Testis (tissue), 2 donors: ENCODE measurements around the gene CREBRF.

Source experiments
- POLR2A ChIP-seq: fragments of 450-650 bp; IDR thresholded peaks from one replicate; pipeline ENCODE4 v1.6.1; 2017; ENCODE audit warnings: antibody characterized with exemption, mild to moderate bottlenecking, moderate library complexity
- TF ChIP-seq, protein P1 (sequence below), 3 experiments: fragments of 450-650 bp in 2 of 3; fragments of 200-600 bp in 1 of 3; sonication (generic) in 1 of 3; IDR thresholded peaks; one replicate each; pipeline ENCODE4 v1.5.1; 2016 to 2019; ENCODE audit warnings: antibody characterized with exemption in 3 of 3, mild to moderate bottlenecking in 2 of 3, moderate library complexity in 1 of 3

DNA sequence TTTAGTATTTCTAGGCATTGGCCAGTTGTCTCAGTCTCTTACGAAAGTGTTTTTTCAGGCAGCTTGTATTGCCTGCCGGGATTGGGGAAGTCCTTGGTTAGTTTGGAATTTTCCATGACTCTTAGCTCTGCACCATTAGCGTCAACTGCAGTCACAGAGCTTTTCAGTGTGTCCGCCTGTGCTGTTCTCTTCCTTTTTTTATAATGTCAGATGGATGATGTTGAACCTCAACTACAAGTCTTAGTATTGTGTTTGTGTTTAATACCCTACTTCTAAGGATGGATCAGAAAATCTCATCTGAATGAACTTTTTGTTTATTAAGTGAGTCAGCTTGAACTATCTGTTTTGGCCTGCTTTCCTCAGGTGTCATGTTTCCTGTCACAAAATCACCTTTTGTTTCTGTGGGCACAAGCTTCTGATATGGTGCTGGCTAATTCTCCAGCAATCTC lies 39.5 kb upstream of the CREBRF start:
- TF ChIP-seq POLR2A = no peak
- TF ChIP-seq, protein P1, sequence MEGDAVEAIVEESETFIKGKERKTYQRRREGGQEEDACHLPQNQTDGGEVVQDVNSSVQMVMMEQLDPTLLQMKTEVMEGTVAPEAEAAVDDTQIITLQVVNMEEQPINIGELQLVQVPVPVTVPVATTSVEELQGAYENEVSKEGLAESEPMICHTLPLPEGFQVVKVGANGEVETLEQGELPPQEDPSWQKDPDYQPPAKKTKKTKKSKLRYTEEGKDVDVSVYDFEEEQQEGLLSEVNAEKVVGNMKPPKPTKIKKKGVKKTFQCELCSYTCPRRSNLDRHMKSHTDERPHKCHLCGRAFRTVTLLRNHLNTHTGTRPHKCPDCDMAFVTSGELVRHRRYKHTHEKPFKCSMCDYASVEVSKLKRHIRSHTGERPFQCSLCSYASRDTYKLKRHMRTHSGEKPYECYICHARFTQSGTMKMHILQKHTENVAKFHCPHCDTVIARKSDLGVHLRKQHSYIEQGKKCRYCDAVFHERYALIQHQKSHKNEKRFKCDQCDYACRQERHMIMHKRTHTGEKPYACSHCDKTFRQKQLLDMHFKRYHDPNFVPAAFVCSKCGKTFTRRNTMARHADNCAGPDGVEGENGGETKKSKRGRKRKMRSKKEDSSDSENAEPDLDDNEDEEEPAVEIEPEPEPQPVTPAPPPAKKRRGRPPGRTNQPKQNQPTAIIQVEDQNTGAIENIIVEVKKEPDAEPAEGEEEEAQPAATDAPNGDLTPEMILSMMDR (IDR thresholded peaks at IDR 0.05) = no peak
